Measurements from ENCODE around the gene JMJD8. TPM values are rescaled to one million over a fixed set of nuclear protein-coding genes. Genes with fewer than 3 reads are reported as not detected.

The JMJD8 gene
- total and polyA plus RNA-seq, 2 donors from 2014 or later: 75.0 to 80.4 TPM

- no peak for TF ChIP-seq CTCF (IDR thresholded peaks at IDR 0.05; ENCODE audit: borderline replicate concordance, extremely low read depth, insufficient read depth)
- H3K27me3 ChIP-seq (ENCODE audit: control insufficient read depth, insufficient read depth, low read length): no peaks in the 10 kb centered on the region
- H3K9me3 ChIP-seq (ENCODE audit: control insufficient read depth in 2 of 3, insufficient read depth in 1 of 3, low read length in 3 of 3): no peaks in the 10 kb centered on the region
- H3K27ac ChIP-seq (ENCODE audit: low read depth in 2 of 2, low read length in 2 of 2): no peak overlapping the region
- H3K4me1 ChIP-seq (ENCODE audit: control insufficient read depth in 2 of 3, insufficient read depth in 2 of 3, low read depth in 1 of 3, low read length in 3 of 3): peaks cover 0 to 10% (median 0%) of the 10 kb centered on the region in 3 donors
- peak overlapping the region in 1 of 3 donors; percentile 19 for H3K9ac ChIP-seq (ENCODE audit: low read length in 3 of 3)
- H3K36me3 ChIP-seq (ENCODE audit: control insufficient read depth in 2 of 3, insufficient read depth in 3 of 3, low read length in 3 of 3): no peaks in the 10 kb centered on the region
- H3K4me3 ChIP-seq (ENCODE audit: low read length in 3 of 3): peak overlapping the region in 2 of 3 donors; percentile 29 to 43
- DNase-seq (peak in 2 of 5 donors; percentile 79 to 83), FAIRE-seq (no peak)
- intact Hi-C loops (cut with DNase I): no loop called here
These were observed 43.3 kb upstream of the JMJD8 start for GRCh38 chr16:727291-727977.

GRCh38 chr16:726438-727290 is 42.5 kb upstream of the JMJD8 start, which contains the start of the genes CCDC78 and HAGHL:
CCDC78 (minus strand) TSS chr16:726443; CDS start chr16:726367, 76 bp downstream.
HAGHL (plus strand) TSS chr16:727106; CDS start chr16:727510, 404 bp downstream.
- H3K27me3 ChIP-seq (ENCODE audit: control insufficient read depth, insufficient read depth, low read length): no peaks in the 10 kb centered on the region
- no peaks in the 10 kb centered on the region for H3K9me3 ChIP-seq (ENCODE audit: control insufficient read depth in 2 of 3, insufficient read depth in 1 of 3, low read length in 3 of 3)
- no peak within 1 kb of the TSS for H3K27ac ChIP-seq (ENCODE audit: low read depth in 2 of 2, low read length in 2 of 2)
- peak within 1 kb of the TSS in 1 of 3 donors; percentile 19 for H3K9ac ChIP-seq (ENCODE audit: low read length in 3 of 3)
- no peak for TF ChIP-seq CTCF (IDR thresholded peaks at IDR 0.05; ENCODE audit: borderline replicate concordance, extremely low read depth, insufficient read depth)
- peak in 4 of 5 donors; percentile 62 to 91 (median 76) for DNase-seq
- H3K36me3 ChIP-seq (ENCODE audit: control insufficient read depth in 2 of 3, insufficient read depth in 3 of 3, low read length in 3 of 3): no peaks in the 10 kb centered on the region
- peak within 1 kb of the TSS in 2 of 3 donors; percentile 29 to 43 for H3K4me3 ChIP-seq (ENCODE audit: low read length in 3 of 3)
- FAIRE-seq: no peak
- H3K4me1 ChIP-seq (ENCODE audit: control insufficient read depth in 2 of 3, insufficient read depth in 2 of 3, low read depth in 1 of 3, low read length in 3 of 3): peaks cover 0 to 13% (median 0%) of the 10 kb centered on the region in 3 donors
- intact Hi-C loops (cut with DNase I): no loop called here

GRCh38 chr16:726188-726437 is 42.0 kb upstream of the JMJD8 start:
- intact Hi-C loops (cut with DNase I): no loop called here
- no peaks in the 10 kb centered on the region for H3K27me3 ChIP-seq (ENCODE audit: control insufficient read depth, insufficient read depth, low read length)
- H3K4me1 ChIP-seq (ENCODE audit: control insufficient read depth in 2 of 3, insufficient read depth in 2 of 3, low read depth in 1 of 3, low read length in 3 of 3): peaks cover 0 to 16% (median 0%) of the 10 kb centered on the region in 3 donors
- no peaks in the 10 kb centered on the region for H3K9me3 ChIP-seq (ENCODE audit: control insufficient read depth in 2 of 3, insufficient read depth in 1 of 3, low read length in 3 of 3)
- H3K36me3 ChIP-seq (ENCODE audit: control insufficient read depth in 2 of 3, insufficient read depth in 3 of 3, low read length in 3 of 3): no peaks in the 10 kb centered on the region
- H3K9ac ChIP-seq (ENCODE audit: low read length in 3 of 3): no peak overlapping the region
- no peak for FAIRE-seq
- H3K4me3 ChIP-seq (ENCODE audit: low read length in 3 of 3): no peak overlapping the region
- no peak for TF ChIP-seq CTCF (IDR thresholded peaks at IDR 0.05; ENCODE audit: borderline replicate concordance, extremely low read depth, insufficient read depth)
- DNase-seq: no peak
- H3K27ac ChIP-seq (ENCODE audit: low read depth in 2 of 2, low read length in 2 of 2): no peak overlapping the region

Measured in kidney (tissue), 14 donors.